ENCODE data around the gene PEAK1.

PEAK1 gene

GRCh38 chr15:77457905-77458265, 38.0 kb upstream of the PEAK1 start:
- TF ChIP-seq CTCF (conservative IDR thresholded peaks at IDR 0.05; ENCODE audit: low read depth, low read length) = no peak
- H3K4me3 ChIP-seq (ENCODE audit: low read depth, low read length) = no peak overlapping the region
- DNase-seq (ENCODE audit: low read depth) = peak; percentile 60

DNA sequence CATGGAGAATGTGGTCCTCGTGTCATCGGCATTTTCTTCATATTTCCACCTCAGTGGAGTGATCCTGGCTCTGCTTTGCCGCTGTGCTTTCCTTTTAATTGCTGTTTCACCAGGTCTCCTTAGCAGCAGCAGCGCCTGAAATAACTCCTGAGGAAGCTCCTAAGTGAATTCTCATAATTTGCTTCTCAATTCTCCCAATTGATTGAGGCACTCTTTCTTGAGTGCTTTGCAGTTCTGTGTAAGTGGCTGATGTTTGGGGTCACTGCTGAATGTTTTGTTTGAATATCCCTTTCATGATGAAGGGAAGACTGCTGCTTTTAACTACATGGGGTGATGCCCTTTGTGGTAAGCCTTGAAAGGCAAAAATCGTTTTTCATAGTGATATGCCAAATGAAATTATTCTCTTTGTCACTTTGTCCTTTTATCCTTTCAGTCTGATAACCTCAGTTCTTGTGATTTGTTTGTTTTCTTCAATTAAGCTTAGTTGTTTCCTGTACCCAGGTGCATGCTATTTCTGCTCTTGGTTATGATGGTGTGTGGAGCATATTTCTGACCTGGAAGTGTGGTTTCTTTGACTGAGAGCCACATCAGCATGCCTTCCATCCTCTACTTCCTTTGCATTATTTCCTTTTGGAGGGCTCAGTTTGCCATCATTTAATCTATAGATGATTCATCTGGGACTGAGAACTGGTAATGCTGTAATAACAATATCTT, 37.4 kb upstream of the PEAK1 start:
- no peak for DNase-seq (ENCODE audit: low read depth)
- H3K4me3 ChIP-seq (ENCODE audit: low read depth, low read length) = no peak overlapping the region
- no peak for TF ChIP-seq CTCF (conservative IDR thresholded peaks at IDR 0.05; ENCODE audit: low read depth, low read length)

DNA sequence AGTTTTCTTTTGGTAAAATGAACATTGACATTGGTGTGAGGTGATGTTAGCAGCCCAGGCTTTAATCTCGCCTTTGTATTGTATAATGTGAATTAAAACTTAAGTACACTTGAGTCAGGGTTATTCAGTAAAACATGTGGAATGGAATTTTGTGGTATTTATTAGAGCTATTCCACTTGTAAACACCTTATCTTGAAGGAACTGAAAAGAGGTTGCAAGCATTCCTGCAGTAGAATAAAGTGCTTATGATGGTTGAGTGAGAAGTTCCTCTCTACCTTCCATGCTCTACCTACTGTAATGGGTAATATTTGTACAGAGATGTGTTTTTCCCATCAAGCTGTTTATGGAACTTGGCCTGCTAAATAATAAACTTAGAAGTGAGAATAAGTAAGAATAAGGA, 36.8 kb upstream of the PEAK1 start:
- no peak for TF ChIP-seq CTCF (conservative IDR thresholded peaks at IDR 0.05; ENCODE audit: low read depth, low read length)
- H3K4me3 ChIP-seq (ENCODE audit: low read depth, low read length) = no peak overlapping the region
- DNase-seq (ENCODE audit: low read depth) = peak; percentile 25

DNA sequence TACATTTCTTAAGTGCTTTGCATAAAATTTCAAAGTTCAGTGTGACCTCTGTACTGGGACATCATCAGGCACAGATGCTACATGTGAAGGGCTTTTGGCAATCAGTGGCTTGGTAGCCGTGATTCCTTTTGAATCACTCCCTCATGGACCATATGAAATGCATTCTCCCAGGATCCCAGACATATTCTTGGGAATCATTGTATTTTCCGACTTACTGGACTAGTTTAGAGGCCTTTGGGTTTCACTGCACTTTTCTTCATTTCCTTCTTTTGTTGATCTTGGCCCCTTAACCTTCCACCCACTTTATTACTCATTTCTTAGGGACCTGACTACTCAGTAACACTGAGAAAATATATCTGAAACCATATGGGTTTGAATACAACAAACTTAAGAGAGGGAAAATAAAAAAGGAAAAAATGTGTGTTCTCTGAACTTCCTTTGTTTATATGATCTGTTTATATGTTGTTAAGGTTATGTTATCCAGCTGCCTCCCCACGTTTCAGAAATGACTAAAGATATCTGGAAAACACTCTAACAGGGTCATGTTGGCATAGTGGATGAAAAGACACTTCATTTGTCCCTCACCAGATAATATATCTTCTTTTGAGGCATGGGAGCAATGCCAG, 35.9 kb upstream of the PEAK1 start:
- peak; percentile 69 for DNase-seq (ENCODE audit: low read depth)
- H3K4me3 ChIP-seq (ENCODE audit: low read depth, low read length) = no peak overlapping the region
- no peak for TF ChIP-seq CTCF (conservative IDR thresholded peaks at IDR 0.05; ENCODE audit: low read depth, low read length)

DNA sequence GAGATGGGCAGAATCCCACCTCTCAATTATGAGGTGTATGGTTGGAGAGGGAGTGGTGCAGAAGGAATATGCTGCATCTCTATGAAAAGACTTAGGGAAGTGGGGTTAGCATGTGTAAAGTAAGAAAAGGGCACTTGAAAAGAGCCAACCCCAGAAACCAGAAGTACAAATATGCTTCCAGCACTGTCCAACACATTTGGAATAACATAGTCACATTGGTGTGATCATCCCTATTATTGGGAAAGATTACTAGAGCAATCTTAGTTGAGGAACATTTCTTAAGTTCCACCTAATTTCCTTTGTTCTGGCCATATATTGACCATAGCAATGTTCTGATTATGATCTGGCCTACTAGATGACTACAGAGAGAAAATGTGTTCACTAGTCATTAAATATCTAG, 35.0 kb upstream of the PEAK1 start:
- DNase-seq (ENCODE audit: low read depth) = no peak
- no peak for TF ChIP-seq CTCF (conservative IDR thresholded peaks at IDR 0.05; ENCODE audit: low read depth, low read length)
- no peak overlapping the region for H3K4me3 ChIP-seq (ENCODE audit: low read depth, low read length)

DNA sequence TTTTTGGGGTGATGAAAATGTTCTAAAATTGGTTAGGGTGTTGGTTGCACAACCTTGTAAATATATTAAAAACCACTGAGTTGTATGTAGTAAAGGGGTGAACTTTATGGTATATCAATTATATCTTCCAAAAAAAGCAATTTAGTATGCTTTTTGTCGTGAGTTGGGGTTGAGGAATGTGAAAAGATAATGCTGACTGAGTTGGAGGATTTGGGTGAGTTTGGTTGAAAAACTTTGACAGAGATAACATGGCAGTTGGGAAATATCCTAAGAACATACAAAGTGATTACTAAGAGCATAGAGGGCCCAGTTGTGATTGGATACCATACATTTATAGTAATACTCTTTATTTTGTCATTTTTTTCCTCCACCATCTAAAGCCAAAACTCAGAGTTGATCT, 34.4 kb upstream of the PEAK1 start:
- H3K4me3 ChIP-seq (ENCODE audit: low read depth, low read length) = no peak overlapping the region
- DNase-seq (ENCODE audit: low read depth) = peak; percentile 37
- TF ChIP-seq CTCF (conservative IDR thresholded peaks at IDR 0.05; ENCODE audit: low read depth, low read length) = no peak

DNA sequence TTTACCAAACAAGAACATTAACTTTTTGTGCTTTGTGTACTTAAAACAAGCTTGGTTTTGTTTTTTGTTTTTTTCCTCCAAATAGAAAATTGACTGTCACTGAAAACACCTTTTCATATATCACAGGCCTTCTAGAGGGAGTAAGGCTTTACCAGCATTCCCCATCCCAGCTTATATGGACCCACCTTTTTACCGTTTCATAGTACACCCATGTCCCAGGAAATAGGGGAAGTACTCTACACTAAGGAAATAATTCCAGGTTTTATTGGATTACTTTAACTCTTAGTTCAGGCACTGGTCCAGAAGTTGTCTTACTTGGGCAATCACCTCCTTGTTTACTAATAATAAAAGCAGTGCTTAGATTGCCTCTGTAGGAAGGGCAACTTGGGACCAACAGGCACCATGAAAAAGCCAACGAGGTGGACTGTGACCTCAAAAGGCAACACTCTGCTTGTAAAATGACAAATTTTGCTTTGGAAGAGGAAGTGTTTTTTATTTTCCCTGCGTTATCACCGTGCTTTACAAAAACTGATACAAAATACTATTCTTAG, 27.0 kb upstream of the PEAK1 start:
- no peak for TF ChIP-seq CTCF (conservative IDR thresholded peaks at IDR 0.05; ENCODE audit: low read depth, low read length)
- no peak for DNase-seq (ENCODE audit: low read depth)
- H3K4me3 ChIP-seq (ENCODE audit: low read depth, low read length) = no peak overlapping the region
